HepG2 (cell line): ENCODE data around the gene CMTM4. TPM values are rescaled to one million over a fixed set of nuclear protein-coding genes. Genes with fewer than 3 reads are reported as not detected.

Experiments
- ATAC-seq: fragments of 200-7000 bp; cut with Tn5 transposase; 3 replicates; pipeline ENCODE4 v1.9.1; 2020; ENCODE audit warnings: mild to moderate bottlenecking, moderate library complexity
- BruUV-seq: library from RNA; stranded (reverse); fragments of 400-500 nt; replicated peaks from 2 replicates; lab custom pipeline; 2021; lab: Mats Ljungman, UMichigan
- CTCF ChIA-PET: fragments of 300-600 bp; formaldehyde crosslinking; extraction: SDS; loops from one replicate; lab custom pipeline; 2021; ENCODE audit warnings: low total read pairs, inconsistent platforms, low intra/inter-chr PET ratio; lab: Yijun Ruan, JAX
- POLR2A ChIA-PET: fragments of 350-600 bp; sonication (Branson Sonifier 250); formaldehyde crosslinking; loops from one replicate; lab custom pipeline; 2020; ENCODE audit warnings: antibody characterized with exemption, inconsistent platforms; lab: Yijun Ruan, JAX
- DNase-seq: peaks from one replicate; pipeline ENCODE4 v3.0.0-alpha.2; 2015; ENCODE audit warnings: low spot score
- FAIRE-seq: peaks from 3 replicates; lab custom pipeline; 2011; peaks lifted over from hg19 to GRCh38; lab: Jason Lieb, UNC
- H2AFZ ChIP-seq: one replicate; pipeline ENCODE4 v1.6.1; 2011; ENCODE audit warnings: low read length, inconsistent platforms
- H3K27ac ChIP-seq: fragments of 300-600 bp; 3 replicates; pipeline ENCODE4 v1.8.0; 2011; ENCODE audit warnings: mixed run types, mild to moderate bottlenecking, mixed read lengths, low read length, inconsistent platforms; ENCODE audit not compliant: insufficient read depth; ENCODE audit errors: extremely low read length
- H3K27me3 ChIP-seq, 2 experiments: fragments of 200-600 bp in 1 of 2; 2 replicates in 1 of 2; 3 replicates in 1 of 2; pipeline versions ENCODE4 v1.6.0 to v1.8.0; 2011; ENCODE audit warnings: low read length in 2 of 2, mild to moderate bottlenecking in 2 of 2, moderate library complexity in 2 of 2, inconsistent platforms in 1 of 2; ENCODE audit not compliant: insufficient read depth in 2 of 2, control insufficient read depth in 1 of 2
- H3K36me3 ChIP-seq, 2 experiments: fragments of 200-600 bp in 1 of 2; replicated peaks in 1 of 2; 2 replicates in 1 of 2; 3 replicates in 1 of 2; pipeline versions ENCODE4 v1.5.1 to v1.8.0; 2011; ENCODE audit warnings: low read length in 2 of 2, inconsistent platforms in 1 of 2; ENCODE audit not compliant: insufficient read depth in 2 of 2, control insufficient read depth in 1 of 2
- H3K4me1 ChIP-seq: 2 replicates; pipeline ENCODE4 v1.5.1; 2012; ENCODE audit warnings: low read length, inconsistent platforms; ENCODE audit not compliant: insufficient read depth
- H3K4me2 ChIP-seq: 2 replicates; pipeline ENCODE4 v1.6.0; 2011; ENCODE audit warnings: low read depth, low read length, inconsistent platforms
- H3K4me3 ChIP-seq, 3 experiments: fragments of 200-600 bp in 1 of 3; sonication (generic), shearing (Covaris generic) in 1 of 3; replicated peaks in 1 of 3; 2 replicates each; pipeline ENCODE4 v1.5.1; 2011 to 2016; ENCODE audit warnings: low read length in 3 of 3, inconsistent platforms in 2 of 3, low read depth in 2 of 3, mild to moderate bottlenecking in 2 of 3, control low read depth in 1 of 3, mixed read lengths in 1 of 3; ENCODE audit not compliant: insufficient read depth in 1 of 3
- H3K79me2 ChIP-seq: one replicate; pipeline ENCODE4 v1.6.1; 2011; ENCODE audit warnings: low read length, inconsistent platforms; ENCODE audit not compliant: insufficient read depth
- H3K9ac ChIP-seq: 2 replicates; pipeline ENCODE4 v1.6.0; 2011; ENCODE audit warnings: mild to moderate bottlenecking, low read depth, low read length, inconsistent platforms; ENCODE audit not compliant: insufficient read depth
- H3K9me3 ChIP-seq: 2 replicates; pipeline ENCODE4 v1.5.1; 2012; ENCODE audit warnings: mild to moderate bottlenecking, low read length
- H4K20me1 ChIP-seq: 2 replicates; pipeline ENCODE4 v1.6.0; 2011; ENCODE audit warnings: inconsistent platforms, mild to moderate bottlenecking, low read length, moderate library complexity; ENCODE audit not compliant: insufficient read depth
- ISX ChIP-seq: sonication (generic); formaldehyde crosslinking; conservative IDR thresholded peaks from 2 replicates; pipeline ENCODE4 v1.5.0; 2020; ENCODE audit warnings: missing genetic modification reagents
- MEF2D ChIP-seq: sonication (generic); formaldehyde crosslinking; IDR thresholded peaks from 2 replicates; pipeline ENCODE4 v1.5.1; 2020; ENCODE audit warnings: mild to moderate bottlenecking, missing genetic modification reagents
- MNT ChIP-seq: fragments of 450-650 bp; IDR thresholded peaks from 2 replicates; pipeline ENCODE4 v1.6.1; 2016
- SOX6 ChIP-seq, 2 experiments: fragments of 450-650 bp in 1 of 2; sonication (generic) in 1 of 2; formaldehyde crosslinking in 1 of 2; IDR thresholded peaks; 2 replicates each; pipeline versions ENCODE4 v1.4.0 to v1.6.1; 2017 to 2020; ENCODE audit warnings: antibody characterized with exemption in 1 of 2, mild to moderate bottlenecking in 1 of 2, missing genetic modification reagents in 1 of 2
- ZNF530 ChIP-seq: sonication (generic); formaldehyde crosslinking; IDR thresholded peaks from 2 replicates; pipeline ENCODE4 v1.5.0; 2020; ENCODE audit warnings: low read depth, mild to moderate bottlenecking, missing genetic modification reagents
- WGBS: methylation state at CpG from one replicate; pipeline ENCODE4 v1.1.6; 2017; ENCODE audit warnings: low lambda C conversion rate; 5-methylcytosine and 5-hydroxymethylcytosine counted together
- in situ Hi-C: cut with HindIII; loops from 2 replicates; pipeline ENCODE4 v1.10.0; 2017; ENCODE audit warnings: low pct_unique_long_range_greater_than_20kb; ENCODE audit not compliant: extremely low pct_ligation_motif_present
- intact Hi-C: fragments of 100-400 bp; cut with micrococcal nuclease; formaldehyde crosslinking; loops from one replicate; pipeline ENCODE4 v1.10.0; 2022; ENCODE audit not compliant: unreplicated experiment
- polyA plus RNA-seq, 8 experiments: library from polyadenylated mRNA; depleted of rRNA in 3 of 8; stranded (reverse) in 7 of 8; unstranded in 1 of 8; fragments of >200 nt; fragmentation: Illumina TruSeq in 4 of 8; extraction: Trizol in 4 of 8; gene quantifications; 2 replicates each; pipeline versions ENCODE4 v1.2.1 to v1.2.3, GENCODE V29; 2011 to 2016; ENCODE audit warnings: low read depth in 4 of 8, missing spikeins in 1 of 8, mixed read lengths in 1 of 8; ENCODE audit not compliant: insufficient read depth in 1 of 8
- total RNA-seq, 5 experiments: library from RNA; depleted of rRNA; stranded (reverse); fragments of >200 nt; fragmentation: Illumina TruSeq; extraction: Trizol; gene quantifications; 2 replicates each; pipeline ENCODE4 v1.2.3, GENCODE V29; 2016; ENCODE audit warnings: low read depth in 1 of 5

The CMTM4 gene
- total and polyA plus RNA-seq, 2 of the 13 experiments (the other 11 are each of a cell fraction or from before 2014, with no cell fraction given), result 32.0 to 36.3 TPM

- Histone ChIP-seq H3K4me2 (no peak overlapping the region), H3K4me3 (no peak overlapping the region), H3K36me3 (peaks cover 2 to 21% of the 10 kb centered on the region in 2 experiments; a peak in 3 of 5 replicates), H3K27me3 (no peaks in the 10 kb centered on the region), H3K9me3 (no peaks in the 10 kb centered on the region), H3K79me2 (no peaks in the 10 kb centered on the region), H2AFZ (no peak overlapping the region), H4K20me1 (no peaks in the 10 kb centered on the region), H3K4me1 (peaks cover 26% of the 10 kb centered on the region), H3K9ac (no peak overlapping the region), H3K27ac (no peak overlapping the region)
- TF ChIP-seq MNT (peak; percentile 84), ZNF530 (CRISPR knock-in tag) (no peak)
- ChIA-PET POLR2A (no interaction called here), CTCF (no interaction called here)
- WGBS, result 95% methylated on average over 10 of the region's 12 CpGs
- ATAC-seq (no peak), FAIRE-seq (no peak), DNase-seq (no peak)
- BruUV-seq, result no TSS peak
- intact Hi-C loops (no loop called here), in situ Hi-C loops (no loop called here)
Observed at GRCh38 chr16:66619534-66620428, 76.8 kb downstream of the CMTM4 start.

- POLR2A ChIA-PET, result no interaction called here
- no peak overlapping the region for H3K9ac ChIP-seq
- H3K27ac ChIP-seq, result no peak overlapping the region
- no peaks in the 10 kb centered on the region for H3K9me3 ChIP-seq
- H3K4me3 ChIP-seq, result no peak overlapping the region
- H3K4me2 ChIP-seq, result no peak overlapping the region
- peaks cover 2 to 21% of the 10 kb centered on the region in 2 experiments; a peak in 4 of 5 replicates for H3K36me3 ChIP-seq
- DNase-seq (no peak), ATAC-seq (no peak), FAIRE-seq (no peak)
- in situ Hi-C loops, result no loop called here
- WGBS, result 98% methylated on average over 8 of the region's 10 CpGs
- no peaks in the 10 kb centered on the region for H4K20me1 ChIP-seq
- H3K4me1 ChIP-seq, result peaks cover 36% of the 10 kb centered on the region
- no peak overlapping the region for H2AFZ ChIP-seq
- intact Hi-C loops, result no loop called here
- no peaks in the 10 kb centered on the region for H3K27me3 ChIP-seq
- TF ChIP-seq MEF2D, result no peak
- TF ChIP-seq ISX, result no peak
- TF ChIP-seq SOX6 (IDR thresholded peaks at IDR 0.05), result no peak
- no peak for TF ChIP-seq SOX6 (CRISPR knock-in tag; IDR thresholded peaks at IDR 0.05)
- CTCF ChIA-PET, result no interaction called here
- BruUV-seq, result no TSS peak
- H3K79me2 ChIP-seq, result no peaks in the 10 kb centered on the region
Observed at GRCh38 chr16:66618588-66619375, 77.8 kb downstream of the CMTM4 start.
